H1 (cell line): Measurements from ENCODE around the gene FAM53A. TPM values are rescaled to one million over a fixed set of nuclear protein-coding genes. Genes with fewer than 3 reads are reported as not detected.

Experiments
- CEBPB ChIP-seq: IDR thresholded peaks from 2 replicates; pipeline ENCODE4 v1.6.1; 2012; ENCODE audit warnings: low read depth, low read length
- CHD2 ChIP-seq: IDR thresholded peaks from 2 replicates; pipeline ENCODE4 v1.6.1; 2012; ENCODE audit warnings: low read length, improper control_type of control experiment
- CTBP2 ChIP-seq: IDR thresholded peaks from 2 replicates; pipeline ENCODE4 v1.7.0; 2011; ENCODE audit warnings: borderline replicate concordance, mild to moderate bottlenecking, moderate library complexity, mixed read lengths, low read length; ENCODE audit not compliant: insufficient read depth, insufficient read length
- FOSL1 ChIP-seq: IDR thresholded peaks from 2 replicates; pipeline ENCODE4 v1.6.1; 2011; ENCODE audit warnings: mild to moderate bottlenecking, low read depth, low read length, moderate library complexity; ENCODE audit not compliant: insufficient read depth
- JUN ChIP-seq: IDR thresholded peaks from 2 replicates; pipeline ENCODE4 v1.6.1; 2011; ENCODE audit warnings: low read depth, mild to moderate bottlenecking, improper control_type of control experiment, low read length
- KDM4A ChIP-seq: IDR thresholded peaks from one replicate; pipeline ENCODE4 v1.7.1; 2012; ENCODE audit warnings: low read depth, mild to moderate bottlenecking, moderate library complexity, low read length, inconsistent platforms; ENCODE audit not compliant: severe bottlenecking
- RAD21 ChIP-seq, 2 experiments: IDR thresholded peaks in 1 of 2; conservative IDR thresholded peaks in 1 of 2; 2 replicates each; pipeline ENCODE4 v1.6.1; 2011; ENCODE audit warnings: low read depth in 2 of 2, low read length in 2 of 2, improper control_type of control experiment in 1 of 2, inconsistent platforms in 1 of 2, mild to moderate bottlenecking in 1 of 2, moderate library complexity in 1 of 2
- polyA plus RNA-seq, 7 experiments: library from polyadenylated mRNA; depleted of rRNA in 3 of 7; stranded (reverse) in 5 of 7; unstranded in 2 of 7; fragments of >200 nt in 5 of 7; fragments of 200-250 nt in 2 of 7; gene quantifications; 1 replicate in 5 of 7; 2 replicates in 1 of 7; 4 replicates in 1 of 7; pipeline versions ENCODE4 v1.2.1 to v1.2.3, GENCODE V29; 2011 to 2013; ENCODE audit warnings: missing spikeins in 2 of 7, mixed read lengths in 2 of 7
- total RNA-seq: library from RNA; stranded (reverse); fragmentation: NEBNext Ultra II Directional; extraction: Animal tissue kit (Norgen Biotek cat#: 25700); gene quantifications from 2 replicates; pipeline ENCODE4 v1.2.1, GENCODE V29; 2021
- TF ChIP-seq, protein P1 (sequence below): IDR thresholded peaks from 2 replicates; pipeline ENCODE4 v1.6.1; 2011; ENCODE audit warnings: low read depth, mild to moderate bottlenecking, low read length; ENCODE audit not compliant: insufficient read depth

Gene FAM53A
- total and polyA plus RNA-seq, 2 of the 8 experiments (the other 6 are each of a cell fraction or from before 2014, with no cell fraction given), result 1.9 to 2.0 TPM

DNA sequence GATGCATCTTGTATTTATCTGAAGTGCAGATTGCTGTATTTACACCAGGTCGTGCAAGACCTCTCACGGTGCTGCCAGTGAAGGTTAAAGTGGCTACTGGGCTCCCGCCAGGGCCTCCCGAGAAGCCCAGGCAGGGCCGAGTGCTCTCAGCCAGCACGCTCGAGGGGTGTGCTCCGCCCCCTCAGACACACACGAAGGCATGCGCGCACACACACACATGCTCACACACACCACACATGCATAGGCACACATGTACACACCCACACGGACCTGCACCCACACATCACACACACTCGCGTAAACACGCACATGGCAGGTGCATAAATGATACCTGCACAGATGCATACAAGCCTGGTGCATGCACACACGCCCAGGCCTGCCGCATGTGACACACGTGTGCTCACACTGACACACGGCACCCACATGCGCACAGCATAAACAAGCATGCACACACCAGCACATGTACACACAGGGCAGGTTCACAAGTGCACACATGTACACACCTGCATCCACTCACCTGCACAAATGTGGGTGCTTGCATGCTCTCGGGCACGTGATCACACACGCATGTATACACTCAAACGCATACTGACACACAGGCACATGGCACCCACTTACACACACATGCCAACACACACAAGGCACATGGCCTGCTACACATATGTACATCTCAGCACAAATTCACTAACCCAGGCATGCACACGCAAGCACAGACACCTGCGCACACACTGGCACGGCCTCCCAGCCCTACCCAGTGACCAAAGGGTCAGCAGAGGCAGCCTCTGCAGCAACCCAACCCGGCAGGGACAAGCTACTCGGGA, 71.6 kb downstream of the FAM53A start (continued):
- TF ChIP-seq KDM4A (no peak), JUN (no peak), CEBPB (no peak), RAD21 (IDR thresholded peaks at IDR 0.05 in 1 of 2, conservative IDR thresholded peaks at IDR 0.05 in 1 of 2; ENCODE audit: low read depth in 2 of 2, low read length in 2 of 2) (no peak), CTBP2 (no peak), FOSL1 (no peak), CHD2 (no peak)
- TF ChIP-seq, protein P1, sequence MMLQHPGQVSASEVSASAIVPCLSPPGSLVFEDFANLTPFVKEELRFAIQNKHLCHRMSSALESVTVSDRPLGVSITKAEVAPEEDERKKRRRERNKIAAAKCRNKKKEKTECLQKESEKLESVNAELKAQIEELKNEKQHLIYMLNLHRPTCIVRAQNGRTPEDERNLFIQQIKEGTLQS, result no peak
